Keratinocyte (primary cell): ENCODE data around the gene SYF2. TPM values are rescaled to one million over a fixed set of nuclear protein-coding genes. Genes with fewer than 3 reads are reported as not detected.
A peak's percentile ranks its signal among the peaks of the same experiment; 100 is the strongest.
"Not testable (repeated sequence)": the region's sequence is repeated elsewhere in the genome, so short reads cannot be mapped to it uniquely, and the experiment has no call there.

ENCODE experiments used
- DNase-seq: peaks from one replicate; pipeline ENCODE4 v3.0.0-alpha.2; 2011; ENCODE audit warnings: low read depth, missing footprints, low spot score
- FAIRE-seq: peaks from 2 replicates; lab custom pipeline; 2011; peaks lifted over from hg19 to GRCh38; lab: Jason Lieb, UNC
- H2AFZ ChIP-seq: 2 replicates; pipeline ENCODE4 v1.6.0; 2012; ENCODE audit warnings: low read length, control low read depth, inconsistent platforms; ENCODE audit not compliant: control insufficient read depth
- H3K27ac ChIP-seq: 2 replicates; pipeline ENCODE4 v1.5.1; 2011; ENCODE audit warnings: low read length; ENCODE audit not compliant: control insufficient read depth, insufficient read depth
- H3K27me3 ChIP-seq: 3 replicates; pipeline ENCODE4 v1.6.0; 2011; ENCODE audit warnings: low read length; ENCODE audit not compliant: control insufficient read depth, insufficient read depth; ENCODE audit errors: extremely low read depth
- H3K36me3 ChIP-seq, 2 experiments: 2 replicates in 1 of 2; 3 replicates in 1 of 2; pipeline ENCODE4 v1.5.1; 2011; ENCODE audit warnings: low read length in 2 of 2, mild to moderate bottlenecking in 1 of 2; ENCODE audit not compliant: control insufficient read depth in 2 of 2, insufficient read depth in 2 of 2; ENCODE audit errors: extremely low read depth in 1 of 2
- H3K4me1 ChIP-seq: 3 replicates; pipeline ENCODE4 v1.5.1; 2011; ENCODE audit warnings: low read length; ENCODE audit not compliant: control insufficient read depth, insufficient read depth; ENCODE audit errors: extremely low read depth
- H3K4me2 ChIP-seq: 3 replicates; pipeline ENCODE4 v1.6.0; 2011; ENCODE audit warnings: low read depth, low read length; ENCODE audit not compliant: control insufficient read depth, insufficient read depth; ENCODE audit errors: extremely low read depth
- H3K4me3 ChIP-seq, 3 experiments: fragments of 200-600 bp in 1 of 3; sonication (generic) in 1 of 3; 2 replicates in 2 of 3; 3 replicates in 1 of 3; pipeline ENCODE4 v1.5.1; 2011 to 2016; ENCODE audit warnings: low read length in 3 of 3, mild to moderate bottlenecking in 3 of 3, control low read depth in 2 of 3, inconsistent platforms in 1 of 3, low read depth in 1 of 3, mixed read lengths in 1 of 3, mixed run types in 1 of 3, moderate library complexity in 1 of 3; ENCODE audit not compliant: control insufficient read depth in 2 of 3, insufficient read depth in 2 of 3; ENCODE audit errors: extremely low read depth in 1 of 3
- H3K79me2 ChIP-seq: 2 replicates; pipeline ENCODE4 v1.6.0; 2012; ENCODE audit warnings: low read length; ENCODE audit not compliant: control insufficient read depth, insufficient read depth
- H3K9ac ChIP-seq: 3 replicates; pipeline ENCODE4 v1.6.0; 2011; ENCODE audit warnings: low read length; ENCODE audit not compliant: control insufficient read depth, insufficient read depth; ENCODE audit errors: extremely low read depth
- H3K9me1 ChIP-seq: 3 replicates; pipeline ENCODE4 v1.6.0; 2011; ENCODE audit warnings: low read length; ENCODE audit not compliant: control insufficient read depth, insufficient read depth; ENCODE audit errors: extremely low read depth
- H3K9me3 ChIP-seq: 2 replicates; pipeline ENCODE4 v1.5.1; 2012; ENCODE audit warnings: low read depth, low read length; ENCODE audit not compliant: control insufficient read depth
- H4K20me1 ChIP-seq: 3 replicates; pipeline ENCODE4 v1.6.0; 2011; ENCODE audit warnings: low read length; ENCODE audit not compliant: control insufficient read depth, insufficient read depth; ENCODE audit errors: extremely low read depth
- dilution Hi-C: fragments of 300-500 bp; cut with MboI; formaldehyde crosslinking; loops from one replicate; pipeline ENCODE4 v1.7.0; 2020; ENCODE audit warnings: low sequenced_read_pairs; ENCODE audit not compliant: extremely low pct_ligation_motif_present
- polyA plus RNA-seq, 5 experiments: library from polyadenylated mRNA; depleted of rRNA in 3 of 5; stranded (reverse) in 3 of 5; stranded (forward) in 1 of 5; unstranded in 1 of 5; fragments of >200 nt; gene quantifications; 1 replicate in 1 of 5; 2 replicates in 3 of 5; 3 replicates in 1 of 5; pipeline versions ENCODE4 v1.2.1 to v1.2.3, GENCODE V29; 2011 to 2012; ENCODE audit warnings: missing spikeins in 2 of 5, low read depth in 1 of 5, low replicate concordance in 1 of 5

Gene SYF2
- polyA plus RNA-seq, 1 donor (not counting 4 experiments of a cell fraction or from before 2014, with no cell fraction given), result 31.8 TPM

- H3K4me3 ChIP-seq, H2AFZ ChIP-seq, H3K9me1 ChIP-seq, H3K27me3 ChIP-seq, H3K9ac ChIP-seq, H3K27ac ChIP-seq, H3K79me2 ChIP-seq, H3K4me2 ChIP-seq, FAIRE-seq, H3K36me3 ChIP-seq, H3K4me1 ChIP-seq, H4K20me1 ChIP-seq, H3K9me3 ChIP-seq, dilution Hi-C loops, DNase-seq: not testable (repeated sequence)
These were observed 45.0 kb upstream of the SYF2 start for GRCh38 chr1:25277295-25277694.

- FAIRE-seq, H4K20me1 ChIP-seq, dilution Hi-C loops: not testable (repeated sequence)
These were observed 43.3 kb upstream of the SYF2 start for GRCh38 chr1:25275648-25276047.

GRCh38 chr1:25272238-25272637, 39.9 kb upstream of the SYF2 start, which contains the start of gene RHD:
TSS of gene RHD (plus strand) at chr1:25272509. CDS start at chr1:25272548, 39 bp downstream.
- H3K36me3 ChIP-seq, FAIRE-seq, DNase-seq, dilution Hi-C loops, H3K4me3 ChIP-seq, H4K20me1 ChIP-seq, H3K9ac ChIP-seq, H3K27me3 ChIP-seq, H3K4me1 ChIP-seq, H3K9me3 ChIP-seq, H3K79me2 ChIP-seq, H3K4me2 ChIP-seq, H2AFZ ChIP-seq, H3K9me1 ChIP-seq, H3K27ac ChIP-seq: not testable (repeated sequence)

More at GRCh38 chr1:25275648-25276047, 43.3 kb upstream of the SYF2 start:
- H3K36me3 ChIP-seq, H3K4me2 ChIP-seq, DNase-seq, H3K9ac ChIP-seq, H3K4me3 ChIP-seq, H2AFZ ChIP-seq, H3K9me1 ChIP-seq, H3K4me1 ChIP-seq, H3K27ac ChIP-seq, H3K27me3 ChIP-seq, H3K9me3 ChIP-seq, H3K79me2 ChIP-seq: not testable (repeated sequence)

- FAIRE-seq, result not testable (repeated sequence)
- H3K4me3 ChIP-seq, result peak overlapping the region in 1 of 3 experiments; percentile 46
These were observed 36.0 kb upstream of the SYF2 start for GRCh38 chr1:25268143-25268760.

More at GRCh38 chr1:25268143-25268760, 36.0 kb upstream of the SYF2 start:
- H3K9me3 ChIP-seq, H3K27ac ChIP-seq, H4K20me1 ChIP-seq, dilution Hi-C loops, DNase-seq, H3K4me1 ChIP-seq, H2AFZ ChIP-seq, H3K79me2 ChIP-seq, H3K27me3 ChIP-seq, H3K36me3 ChIP-seq, H3K9me1 ChIP-seq, H3K9ac ChIP-seq: not testable (repeated sequence)
- peak overlapping the region; percentile 65 for H3K4me2 ChIP-seq
